NCI-H2171 (cell line): ENCODE results near the gene GPX4.

Source experiments
- DNase-seq: peaks from one replicate; lab custom pipeline; 2025; lab: John Stamatoyannopoulos, UW

GPX4 gene

GRCh38 chr19:1130771-1131717 lies 27.2 kb downstream of the GPX4 start:
- no peak for DNase-seq

- no peak for DNase-seq
Measured at GRCh38 chr19:1131718-1132551, 28.1 kb downstream of the GPX4 start.

GRCh38 chr19:1132552-1133383 lies 29.0 kb downstream of the GPX4 start:
- DNase-seq, result no peak

GRCh38 chr19:1133471-1133929 lies 29.7 kb downstream of the GPX4 start:
- no peak for DNase-seq

GRCh38 chr19:1134431-1134830 lies 30.6 kb downstream of the GPX4 start:
- DNase-seq, result no peak

- DNase-seq, result no peak
Measured at GRCh38 chr19:1135454-1135853, 31.7 kb downstream of the GPX4 start.

GRCh38 chr19:1136201-1136600 lies 32.4 kb downstream of the GPX4 start:
- DNase-seq, result no peak

GRCh38 chr19:1136621-1137317 lies 33.0 kb downstream of the GPX4 start:
- DNase-seq, result no peak

GRCh38 chr19:1138121-1138520 lies 34.3 kb downstream of the GPX4 start:
- no peak for DNase-seq

- DNase-seq, result no peak
Measured at GRCh38 chr19:1139126-1139525, 35.3 kb downstream of the GPX4 start.

- no peak for DNase-seq
Measured at GRCh38 chr19:1140272-1141027, 36.7 kb downstream of the GPX4 start.

- no peak for DNase-seq
Measured at GRCh38 chr19:1141944-1142343, 38.1 kb downstream of the GPX4 start.

GRCh38 chr19:1143828-1144399 lies 40.1 kb downstream of the GPX4 start:
- DNase-seq, result no peak

GRCh38 chr19:1144741-1145140 lies 40.9 kb downstream of the GPX4 start:
- no peak for DNase-seq

GRCh38 chr19:1145635-1146411 lies 42.0 kb downstream of the GPX4 start:
- no peak for DNase-seq

GRCh38 chr19:1146412-1146699 lies 42.6 kb downstream of the GPX4 start:
- DNase-seq, result no peak

GRCh38 chr19:1146858-1147780 lies 43.3 kb downstream of the GPX4 start:
- DNase-seq, result no peak

- no peak for DNase-seq
Measured at GRCh38 chr19:1147934-1148549, 44.2 kb downstream of the GPX4 start.
